Motor neuron (in vitro differentiated cells): ENCODE results near the gene DUSP10. TPM values are rescaled to one million over a fixed set of nuclear protein-coding genes. Genes with fewer than 3 reads are reported as not detected.
A peak's percentile ranks its signal among the peaks of the same experiment; 100 is the strongest.

ENCODE experiments used
- ATAC-seq, 8 experiments: fragments of 200-7000 bp; cut with Tn5 transposase; replicated peaks in 6 of 8; 2 replicates each; pipeline ENCODE4 v1.8.0; 2021; ENCODE audit warnings: mild to moderate bottlenecking in 8 of 8, moderate library complexity in 8 of 8
- H3K27ac ChIP-seq, 2 donors: fragments of 250-450 bp; sonication (Bioruptor Pico); 2 replicates each; pipeline ENCODE4 v1.9.0; 2021; ENCODE audit warnings: antibody characterized with exemption in 2 of 2, mild to moderate bottlenecking in 2 of 2, moderate library complexity in 1 of 2
- H3K4me1 ChIP-seq, 2 donors: fragments of 250-450 bp; sonication (Bioruptor Pico); replicated peaks in 1 of 2; 2 replicates each; pipeline ENCODE4 v1.6.1; 2021; ENCODE audit warnings: antibody characterized with exemption in 2 of 2, mild to moderate bottlenecking in 2 of 2, moderate library complexity in 1 of 2
- H3K4me3 ChIP-seq, 5 donors: fragments of 250-450 bp; sonication (Bioruptor Pico); 2 replicates each; pipeline ENCODE4 v1.9.0; 2021; ENCODE audit warnings: antibody characterized with exemption in 5 of 5, mild to moderate bottlenecking in 5 of 5, moderate library complexity in 4 of 5
- WGBS, 10 experiments: fragments of 450-650 bp; shearing (Covaris generic); methylation state at CpG; one replicate each; pipeline ENCODE4 v1.0.0; 2022; 5-methylcytosine and 5-hydroxymethylcytosine counted together
- in situ Hi-C, 9 experiments: fragments of 400-800 bp; cut with MboI; loops; one replicate each; pipeline ENCODE4 v1.15.0; 2021; ENCODE audit warnings: low sequenced_read_pairs in 9 of 9, low pct_unique_long_range_greater_than_20kb in 2 of 9; ENCODE audit not compliant: unreplicated experiment in 9 of 9
- total RNA-seq, 8 experiments: library from RNA; unstranded; fragments of 300-600 nt; gene quantifications; 2 replicates each; pipeline versions ENCODE4 v1.2.3 to v1.2.4, GENCODE V29; 2022

Gene DUSP10
- total RNA-seq, 8 experiments from 2014 or later, result 0.91 to 20.7 (median 10.3) TPM

DNA sequence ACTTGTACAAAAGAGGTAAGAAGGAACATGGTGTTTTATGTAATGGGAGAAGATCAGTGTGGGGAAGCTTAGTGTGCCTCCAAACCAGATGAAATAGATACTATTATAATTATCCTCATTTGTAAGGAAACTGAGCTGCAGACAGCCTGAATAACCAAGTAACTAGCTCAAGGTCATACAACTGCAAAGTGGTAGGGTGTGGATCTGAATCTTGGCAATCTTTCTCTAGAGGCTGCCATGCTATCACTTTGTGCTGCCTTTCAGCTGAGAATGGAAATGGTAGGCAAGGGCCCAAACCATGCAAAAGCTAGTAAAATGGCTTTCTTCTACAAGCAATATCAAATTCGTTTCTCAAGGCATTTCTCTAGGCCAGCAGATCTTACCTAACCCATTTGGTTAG is 51.0 kb downstream of the DUSP10 start:
- 0 to 90% (median 64%) methylated on average over 1 of the region's 1 CpG; no CpG with 5 or more reads in 3 of the 10 experiments for WGBS, 10 experiments
- Histone ChIP-seq H3K4me3 (no peak overlapping the region), H3K27ac (no peak overlapping the region), H3K4me1 (no peaks in the 10 kb centered on the region)
- ATAC-seq, result peak in 2 of 8 experiments; percentile 62 to 68
- in situ Hi-C loops, result no loop called here

DNA sequence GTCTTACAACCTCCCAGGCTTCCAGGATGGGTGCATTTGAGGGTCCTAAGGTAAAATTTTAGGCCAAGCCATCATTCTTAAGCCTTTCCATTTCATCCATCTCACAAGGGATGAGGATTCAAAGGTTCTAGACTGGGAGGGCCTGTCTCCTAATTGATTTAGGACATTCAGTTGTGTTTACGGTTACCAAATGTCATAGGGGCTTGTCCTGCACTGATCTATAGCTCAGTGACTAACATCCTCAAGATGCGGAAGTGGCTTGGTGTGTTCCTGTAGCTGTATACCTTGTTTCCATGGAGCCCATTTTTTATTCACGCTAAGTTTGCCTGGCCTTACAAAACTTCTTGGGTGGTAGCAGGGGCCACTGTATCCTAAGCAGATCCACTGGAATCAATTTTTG is 52.8 kb downstream of the DUSP10 start:
- ATAC-seq, result no peak
- H3K27ac ChIP-seq, result no peak overlapping the region
- no peaks in the 10 kb centered on the region for H3K4me1 ChIP-seq
- no peak overlapping the region for H3K4me3 ChIP-seq
- in situ Hi-C loops, result no loop called here
- WGBS, 10 experiments, result 67 to 100% (median 94%) methylated on average over 1 to 3 of the region's 3 CpGs; no CpG with 5 or more reads in 3 of the 10 experiments

DNA sequence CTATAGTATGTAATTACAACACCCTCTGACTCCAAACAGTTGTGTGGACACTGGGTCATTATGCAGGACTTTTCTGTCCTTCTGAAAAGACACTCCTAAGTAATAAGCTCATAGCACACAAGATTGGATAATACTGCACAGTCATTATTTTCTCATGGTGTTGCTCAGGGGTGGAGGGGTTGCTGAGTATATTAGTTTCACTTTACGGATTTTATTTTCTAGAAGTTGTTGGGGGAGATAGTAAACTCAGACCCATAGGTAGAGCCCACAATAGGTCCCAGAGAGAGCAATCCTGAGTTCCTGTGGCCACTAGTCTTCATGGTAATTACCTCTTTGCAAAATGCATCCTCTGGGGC is 53.4 kb downstream of the DUSP10 start:
- ATAC-seq, result peak in 1 of 8 experiments; percentile 21

DNA sequence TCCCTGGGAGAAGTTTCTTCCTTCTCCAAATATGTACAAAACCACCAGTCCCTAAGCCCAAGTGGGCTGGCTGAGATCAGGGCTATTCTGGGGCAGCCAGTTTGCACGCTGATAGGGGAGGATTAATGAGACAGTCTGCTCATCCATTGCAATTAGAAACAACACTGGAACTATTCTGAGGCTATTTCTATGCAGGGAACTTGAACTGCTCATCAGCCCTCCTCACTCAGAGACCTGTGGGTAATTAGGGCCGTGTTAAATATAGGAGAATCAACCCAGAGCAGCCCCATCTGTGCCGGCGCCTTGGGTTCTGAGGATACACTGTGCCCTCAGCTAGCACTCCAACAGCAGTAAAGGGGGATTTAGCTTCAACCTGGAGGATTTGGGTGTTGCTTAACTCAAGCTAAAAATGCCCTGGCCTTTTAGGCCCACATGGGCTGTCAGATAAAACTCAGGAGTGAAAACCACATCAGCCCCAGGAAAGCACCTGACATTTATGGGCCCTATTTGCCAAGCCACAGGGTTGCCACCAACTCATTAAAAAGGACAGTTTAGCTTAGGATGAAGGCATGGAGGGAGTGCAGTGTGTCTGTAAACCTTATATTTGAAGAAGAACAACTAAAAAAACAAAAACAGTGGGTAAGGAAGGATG is 53.9 kb downstream of the DUSP10 start:
- Histone ChIP-seq H3K27ac (no peak overlapping the region), H3K4me3 (no peak overlapping the region), H3K4me1 (no peaks in the 10 kb centered on the region)
- in situ Hi-C loops, result no loop called here
- WGBS, 10 experiments, result 17 to 83% (median 77%) methylated on average over 1 to 4 of the region's 4 CpGs; no CpG with 5 or more reads in 3 of the 10 experiments
- ATAC-seq, result peak in 5 of 8 experiments; percentile 33 to 93 (median 55)

More for the DNA sequence above, 53.4 kb downstream of the DUSP10 start:
- H3K4me1 ChIP-seq, result no peaks in the 10 kb centered on the region
- no peak overlapping the region for H3K27ac ChIP-seq
- 80 to 100% (median 100%) methylated on average over 1 of the region's 1 CpG; no CpG with 5 or more reads in 3 of the 10 experiments for whole genome bisulfite sequencing, 10 experiments
- H3K4me3 ChIP-seq, result no peak overlapping the region
- in situ Hi-C loops, result no loop called here

DNA sequence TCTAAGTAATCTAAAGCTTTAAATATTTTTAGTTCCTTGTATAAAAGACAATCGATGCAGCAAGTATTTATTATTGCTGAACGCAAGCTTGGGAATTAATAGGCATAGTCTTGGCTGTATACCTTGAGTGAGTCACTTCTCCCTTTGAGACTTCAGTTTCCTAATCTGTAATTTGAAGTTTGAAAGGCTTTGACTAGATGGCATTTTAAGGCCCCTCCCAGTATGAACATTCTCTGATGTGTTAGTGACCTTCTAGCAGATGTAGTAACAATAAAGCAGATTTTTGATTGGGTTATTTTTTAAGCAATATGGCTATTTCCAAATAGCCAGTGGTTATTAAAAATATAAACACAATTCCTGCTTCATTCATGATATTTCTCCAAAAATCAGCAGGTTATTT is 58.2 kb downstream of the DUSP10 start:
- no peak overlapping the region for H3K4me3 ChIP-seq
- whole genome bisulfite sequencing, 10 experiments, result 0 to 90% (median 76%) methylated on average over 2 of the region's 2 CpGs; no CpG with 5 or more reads in 2 of the 10 experiments
- in situ Hi-C loops, result no loop called here
- no peak for ATAC-seq
- H3K27ac ChIP-seq, result no peak overlapping the region
- no peaks in the 10 kb centered on the region for H3K4me1 ChIP-seq

DNA sequence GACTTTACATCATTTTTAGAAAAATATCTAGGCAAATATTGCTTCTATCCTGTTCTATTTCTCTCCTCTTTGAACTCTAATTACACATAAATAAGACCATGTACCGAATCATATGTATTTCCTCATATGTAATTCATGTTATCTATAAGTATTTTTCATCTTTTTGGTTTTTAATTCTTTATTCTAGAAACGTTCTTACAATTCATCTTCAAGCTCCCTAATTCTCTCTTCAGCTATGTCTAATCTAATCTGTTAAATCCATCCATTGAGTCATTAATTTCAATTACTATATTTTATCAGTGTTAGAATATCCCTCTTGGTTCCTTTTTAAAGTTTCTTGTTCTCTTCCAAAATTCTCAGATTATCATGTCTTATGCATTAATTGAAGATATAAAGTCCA is 61.8 kb downstream of the DUSP10 start:
- 15 to 75% (median 55%) methylated on average over 2 of the region's 2 CpGs for WGBS, 10 experiments

DNA sequence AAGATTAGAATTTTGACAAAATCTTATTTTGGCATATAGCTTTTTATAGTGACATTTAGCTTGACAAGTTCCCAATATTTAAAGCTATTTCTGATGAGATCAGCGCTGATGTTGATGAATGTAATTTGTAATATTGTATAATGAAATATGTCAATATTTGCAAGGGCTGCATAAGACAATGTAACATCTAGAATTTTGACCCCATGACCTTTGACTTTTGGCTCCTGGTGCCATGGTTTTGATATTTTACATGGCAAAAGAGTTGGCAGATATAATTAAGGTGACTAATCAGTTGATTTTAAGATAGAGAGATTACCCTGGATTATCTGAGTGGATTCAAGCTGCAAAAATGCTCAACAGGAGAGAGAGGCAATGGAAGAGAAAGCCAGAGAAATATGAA is 63.9 kb downstream of the DUSP10 start:
- no peaks in the 10 kb centered on the region for H3K4me1 ChIP-seq
- ATAC-seq, result no peak
- in situ Hi-C loops, result no loop called here
- WGBS, 10 experiments, result 78 to 100% (median 90%) methylated on average over 1 of the region's 1 CpG; no CpG with 5 or more reads in 2 of the 10 experiments
- H3K27ac ChIP-seq, result no peak overlapping the region
- H3K4me3 ChIP-seq, result no peak overlapping the region

More for the DNA sequence above, 61.8 kb downstream of the DUSP10 start:
- Histone ChIP-seq H3K4me3 (no peak overlapping the region), H3K4me1 (no peaks in the 10 kb centered on the region), H3K27ac (no peak overlapping the region)
- no peak for ATAC-seq
- in situ Hi-C loops, result no loop called here

DNA sequence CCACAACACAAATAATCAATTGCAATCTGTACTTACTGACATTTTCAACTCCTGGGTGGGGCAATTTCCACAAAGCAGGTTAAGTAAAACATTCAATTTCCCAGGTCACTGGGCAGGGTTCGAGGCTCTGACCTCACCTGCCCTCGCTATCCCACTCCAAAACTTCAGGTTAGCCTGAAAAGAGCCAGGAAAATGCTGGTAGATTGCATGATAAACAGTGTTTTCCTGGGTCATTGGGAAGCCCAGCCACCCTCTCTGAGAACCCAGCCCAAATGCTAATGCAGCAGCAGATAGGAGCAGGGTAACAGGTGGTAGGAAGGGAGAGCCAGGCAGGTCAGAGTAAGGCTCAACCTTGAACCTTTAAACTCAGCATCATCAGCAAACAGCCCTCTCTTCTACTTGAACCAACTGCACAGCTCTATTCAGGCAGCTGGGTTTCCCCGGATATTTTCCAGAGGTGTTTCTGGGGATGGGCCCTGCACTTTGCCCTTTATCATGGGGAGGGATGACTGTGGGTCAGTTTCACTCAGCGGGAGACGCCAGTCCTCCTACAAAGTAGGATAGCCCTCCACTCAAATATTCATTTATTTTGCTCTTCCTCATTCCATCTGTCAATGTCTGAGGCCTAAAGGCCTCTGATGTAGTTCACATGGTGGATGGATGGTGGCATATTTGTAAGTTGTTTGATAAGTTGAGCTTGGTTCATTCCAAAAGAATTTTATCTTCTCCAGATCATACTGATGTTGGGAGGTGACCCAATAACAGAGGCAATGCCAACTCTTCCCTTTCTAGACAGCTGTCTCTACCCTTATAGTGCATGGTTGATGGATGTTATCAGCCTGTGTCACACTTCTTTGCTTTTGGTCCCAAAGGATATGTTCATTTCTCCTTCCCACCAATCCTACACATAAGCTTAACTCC is 65.7 kb downstream of the DUSP10 start:
- 41 to 100% (median 81%) methylated on average over 2 to 4 of the region's 5 CpGs; no CpG with 5 or more reads in 1 of the 10 experiments for WGBS, 10 experiments
- Histone ChIP-seq H3K4me1 (no peaks in the 10 kb centered on the region), H3K27ac (no peak overlapping the region), H3K4me3 (no peak overlapping the region)
- ATAC-seq, result no peak
- in situ Hi-C loops, result no loop called here

DNA sequence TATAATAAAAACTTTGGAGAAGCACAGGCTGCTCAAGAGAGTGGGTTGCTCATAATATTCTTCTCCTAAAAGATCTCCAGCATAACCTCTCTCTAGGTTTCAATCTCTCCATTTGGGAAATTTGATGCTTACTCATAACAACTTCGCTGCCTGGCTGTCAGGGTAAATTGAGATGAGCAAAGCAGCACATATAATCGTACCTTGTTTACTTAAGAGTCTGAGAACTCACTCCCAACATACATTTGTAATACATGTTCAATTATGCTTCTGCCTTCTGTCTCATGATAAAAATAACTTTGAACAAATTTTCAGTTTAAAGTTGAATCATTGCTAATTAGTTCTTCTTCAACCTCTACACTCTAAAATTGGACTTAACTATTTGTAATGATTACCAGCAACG is 68.9 kb downstream of the DUSP10 start:
- no peak for ATAC-seq
- H3K4me1 ChIP-seq, result no peaks in the 10 kb centered on the region
- 42 to 85% (median 68%) methylated on average over 1 to 3 of the region's 3 CpGs for WGBS, 10 experiments
- in situ Hi-C loops, result no loop called here
- H3K27ac ChIP-seq, result no peak overlapping the region
- no peak overlapping the region for H3K4me3 ChIP-seq

DNA sequence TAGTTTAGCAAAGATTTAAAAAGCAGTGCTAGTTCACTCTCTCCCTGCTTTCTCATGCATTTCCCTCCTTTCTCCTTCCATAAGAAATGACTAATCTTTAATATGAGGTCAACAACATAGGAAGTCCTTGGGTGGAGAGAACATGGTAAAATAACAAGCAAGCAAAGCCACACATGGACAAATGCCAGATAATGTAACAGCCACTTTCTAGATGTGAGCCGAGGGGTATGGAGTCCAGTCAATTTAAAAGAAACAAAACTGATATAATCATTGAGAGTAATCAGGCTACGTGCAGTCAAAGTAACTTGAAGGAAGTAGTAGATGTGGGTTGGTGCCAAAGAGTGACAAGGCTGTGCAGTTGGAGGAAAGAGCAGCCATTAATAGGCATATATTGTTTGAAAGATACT is 69.6 kb downstream of the DUSP10 start:
- 60 to 83% (median 81%) methylated on average over 1 to 2 of the region's 2 CpGs; no CpG with 5 or more reads in 2 of the 10 experiments for WGBS, 10 experiments
- H3K4me3 ChIP-seq, result no peak overlapping the region
- no peaks in the 10 kb centered on the region for H3K4me1 ChIP-seq
- in situ Hi-C loops, result no loop called here
- ATAC-seq, result peak in 2 of 8 experiments; percentile 32 to 54
- no peak overlapping the region for H3K27ac ChIP-seq

DNA sequence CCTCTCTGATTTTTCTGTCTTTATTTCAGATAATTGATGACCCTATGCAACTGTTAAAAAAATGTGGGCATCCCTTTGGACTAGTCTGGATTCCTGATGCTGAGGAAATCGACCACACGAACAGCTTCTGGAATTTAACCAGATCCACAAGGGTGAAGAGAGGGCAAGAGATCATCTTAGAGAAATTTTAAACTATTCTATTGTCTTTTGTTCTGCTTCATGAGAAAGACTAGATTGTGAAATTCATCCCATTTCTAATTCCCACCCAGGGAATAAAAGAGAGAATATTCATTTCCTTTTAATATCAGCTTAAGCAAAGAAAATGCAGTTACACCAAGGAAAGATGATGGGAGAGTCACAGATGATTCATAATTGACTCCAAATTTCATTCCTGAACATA is 71.8 kb downstream of the DUSP10 start:
- 6 to 97% (median 76%) methylated on average over 1 to 2 of the region's 2 CpGs; no CpG with 5 or more reads in 2 of the 10 experiments for WGBS, 10 experiments
- in situ Hi-C loops, result no loop called here
- ATAC-seq, result no peak

DNA sequence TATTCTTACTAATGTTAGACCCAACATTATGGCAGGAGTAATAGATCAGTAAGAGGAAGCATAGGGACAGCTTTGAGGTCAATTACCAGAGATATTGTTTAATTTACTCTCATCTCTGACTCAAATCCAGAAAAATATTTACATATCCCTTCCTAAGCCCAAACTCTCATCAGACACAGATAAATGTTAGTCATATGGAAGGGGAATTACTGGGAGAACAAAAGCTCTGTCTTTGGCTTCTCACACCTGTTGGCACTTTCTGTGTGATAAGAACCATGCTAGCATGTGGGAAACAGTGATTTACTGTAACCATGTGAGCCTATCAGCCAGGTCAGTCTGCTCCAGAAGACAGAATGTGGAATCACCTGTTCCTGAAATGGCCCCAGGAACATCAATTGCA is 72.4 kb downstream of the DUSP10 start:
- ATAC-seq, result no peak
- in situ Hi-C loops, result no loop called here

More for the DNA sequence above, 71.8 kb downstream of the DUSP10 start:
- Histone ChIP-seq H3K27ac (no peak overlapping the region), H3K4me1 (no peaks in the 10 kb centered on the region), H3K4me3 (no peak overlapping the region)

DNA sequence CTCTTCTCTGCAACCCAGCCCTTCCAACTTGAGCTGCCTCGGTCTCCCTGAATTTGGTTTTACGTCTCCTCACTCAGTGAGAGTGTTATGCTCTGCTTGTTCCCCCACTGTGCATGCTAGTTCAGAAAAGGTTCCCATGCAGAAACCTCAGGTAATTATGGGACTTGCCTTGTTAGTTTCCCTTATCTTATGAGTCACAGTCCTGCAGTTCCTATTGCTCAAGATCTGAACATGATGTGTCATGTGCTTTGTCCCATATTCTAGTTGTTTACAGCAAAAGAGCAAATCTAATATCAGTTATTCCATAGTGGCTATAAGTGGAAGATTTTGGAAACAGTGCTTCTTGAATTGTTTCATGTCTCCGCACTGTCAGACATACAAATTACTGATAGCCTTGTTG is 74.4 kb downstream of the DUSP10 start:
- in situ Hi-C loops, result no loop called here
- Histone ChIP-seq H3K4me3 (no peak overlapping the region), H3K4me1 (no peaks in the 10 kb centered on the region), H3K27ac (no peak overlapping the region)
- WGBS, 10 experiments, result 57 to 97% (median 87%) methylated on average over 1 to 3 of the region's 3 CpGs; no CpG with 5 or more reads in 2 of the 10 experiments
- ATAC-seq, result peak in 3 of 8 experiments; percentile 22 to 64 (median 46)

More for the DNA sequence above, 72.4 kb downstream of the DUSP10 start:
- Histone ChIP-seq H3K4me3 (no peak overlapping the region), H3K4me1 (no peaks in the 10 kb centered on the region), H3K27ac (no peak overlapping the region)
